ENCODE results near the gene LCE2B.

GRCh38 chr1:152699746-152700145 lies 13.8 kb downstream of the LCE2B start:
- TF ChIP-seq POLR2A (IDR thresholded peaks at IDR 0.05) (no peak), CTCF (IDR thresholded peaks at IDR 0.05) (no peak)

Measured in adrenal gland (tissue), 5 donors.